DMS153 treated with DMSO at 0.1 percent for 48 hours (cell line): ENCODE results near the gene AMOT.

ENCODE experiments used
- DNase-seq: peaks from one replicate; lab custom pipeline; 2025; ENCODE audit not compliant: unreplicated experiment; lab: John Stamatoyannopoulos, UW

AMOT gene

DNA sequence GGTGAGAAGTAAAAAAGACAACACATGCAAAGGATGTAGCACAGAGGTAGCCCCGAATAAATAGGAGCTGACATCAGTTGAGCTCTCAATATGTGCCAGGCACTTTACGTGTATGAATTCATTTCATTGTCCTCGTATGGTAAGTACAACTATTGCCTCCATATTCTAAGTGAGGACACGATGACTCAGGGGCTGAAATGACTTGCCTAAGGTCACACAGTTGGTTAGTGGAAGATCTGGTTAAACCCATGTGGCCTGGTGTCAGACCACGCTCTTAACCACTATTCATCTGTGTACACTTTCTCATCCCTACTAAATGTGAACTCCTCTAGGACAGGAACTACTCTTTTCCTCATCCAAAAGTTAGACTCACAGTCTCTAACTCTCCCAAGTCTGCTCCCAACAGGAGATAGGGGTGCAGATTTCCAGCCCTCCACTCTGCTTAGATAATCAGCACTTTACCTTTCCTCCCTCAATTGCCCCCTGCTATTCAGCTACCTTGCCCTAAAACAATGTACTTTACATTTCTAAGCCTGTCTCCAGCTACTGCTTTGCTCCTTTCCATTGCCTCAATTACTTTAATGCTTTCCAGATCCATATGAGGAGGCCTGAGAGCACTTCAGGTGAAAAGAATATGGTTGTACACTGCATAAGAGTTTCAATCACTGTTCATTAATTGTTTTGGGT is 102.1 kb downstream of the AMOT start:
- DNase-seq: no peak

DNA sequence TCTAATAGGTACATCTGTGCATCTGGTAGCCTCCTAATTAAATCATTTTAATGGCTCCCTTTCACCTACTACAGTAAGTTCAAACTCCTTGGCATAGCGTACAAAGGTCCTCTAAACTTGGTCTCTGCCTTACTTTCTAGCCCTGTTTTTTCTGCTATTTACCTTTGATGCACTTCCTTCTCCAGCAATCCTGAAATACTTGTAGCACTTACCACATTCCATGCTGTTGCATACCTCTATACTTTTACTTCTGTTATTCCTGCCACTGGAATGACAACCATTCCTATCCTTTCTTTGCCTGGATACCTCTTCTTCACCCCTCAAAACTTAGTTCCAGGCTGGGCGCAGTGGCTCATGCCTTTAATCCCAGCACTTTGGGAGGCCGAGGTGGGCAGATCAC is 104.3 kb downstream of the AMOT start:
- DNase-seq: no peak

DNA sequence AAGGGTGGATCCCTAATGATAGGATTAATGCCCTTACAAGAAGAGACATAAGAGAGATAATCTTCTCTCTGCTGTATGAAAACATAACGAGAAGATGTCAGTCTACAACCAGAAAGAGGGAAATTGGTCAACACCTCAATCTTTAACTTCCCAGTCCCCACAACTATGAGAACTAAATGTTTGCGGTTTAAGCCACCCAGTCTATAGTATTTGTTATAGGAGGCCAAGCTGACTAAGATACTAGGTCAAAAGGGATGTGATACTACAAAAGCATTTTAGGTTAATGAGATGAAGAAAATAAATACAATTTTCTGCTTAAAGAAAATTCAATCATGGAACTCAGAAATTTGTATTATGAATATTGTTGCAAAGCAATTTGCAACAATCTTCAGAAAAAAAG is 105.5 kb downstream of the AMOT start:
- DNase-seq: no peak

DNA sequence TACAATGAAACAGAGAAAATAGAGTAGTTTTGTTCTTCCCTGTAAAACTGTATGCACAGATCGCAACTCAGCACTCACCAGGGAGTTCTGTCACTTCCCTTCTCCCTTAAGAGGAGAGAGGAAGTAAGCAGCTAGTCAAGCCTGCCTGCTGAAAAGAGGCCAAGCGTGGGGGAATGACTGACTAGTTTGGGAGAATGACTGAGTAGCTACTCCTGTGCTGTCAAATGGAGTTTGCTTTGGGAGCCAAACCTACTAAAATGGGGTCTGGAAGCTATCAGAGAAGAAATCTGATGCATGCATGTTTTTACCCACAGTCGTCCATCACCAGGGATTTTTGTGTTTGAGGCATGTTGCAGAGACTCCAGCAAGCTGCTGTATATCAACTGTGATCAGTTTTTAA is 106.3 kb downstream of the AMOT start:
- DNase-seq: no peak

DNA sequence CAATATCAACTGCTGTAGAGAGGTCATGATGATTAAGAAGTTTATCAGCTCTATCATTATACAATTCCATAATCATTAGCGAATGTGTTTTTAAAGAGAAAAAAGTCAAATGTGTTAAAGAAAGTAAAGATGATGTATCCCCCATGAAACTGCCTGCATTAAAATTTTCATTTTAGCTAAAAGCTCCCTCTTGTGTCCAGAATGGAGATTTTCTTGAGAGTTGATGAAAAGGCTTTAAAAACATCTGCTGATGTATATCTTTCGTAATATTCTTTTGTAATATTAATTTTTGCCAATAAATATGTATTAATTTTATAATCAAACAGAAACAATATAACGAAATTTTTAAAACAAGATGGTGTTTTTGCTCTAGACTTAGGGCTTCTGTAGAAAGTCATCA is 108.8 kb downstream of the AMOT start:
- no peak for DNase-seq
